A673 (cell line): ENCODE results near the gene CFP.

Experiments
- CTCF ChIP-seq: fragments of 300-800, 200-600 bp; sonication (generic); conservative IDR thresholded peaks from 2 replicates; pipeline ENCODE4 v1.5.1; 2017; ENCODE audit warnings: low read depth, mild to moderate bottlenecking, antibody characterized with exemption, low read length, moderate library complexity, mixed read lengths
- EZH2 ChIP-seq: fragments of 200-600 bp; sonication (generic); IDR thresholded peaks from 2 replicates; pipeline ENCODE4 v1.6.1; 2017; ENCODE audit warnings: borderline replicate concordance, low read depth, mild to moderate bottlenecking, mixed read lengths, antibody characterized with exemption, low read length; ENCODE audit not compliant: poor library complexity, severe bottlenecking

GRCh38 chrX:47611489-47611888 is 18.2 kb downstream of the CFP start:
- no peak for TF ChIP-seq CTCF
- no peak for TF ChIP-seq EZH2
